Measurements from ENCODE around the gene MMRN1.

MMRN1 gene

DNA sequence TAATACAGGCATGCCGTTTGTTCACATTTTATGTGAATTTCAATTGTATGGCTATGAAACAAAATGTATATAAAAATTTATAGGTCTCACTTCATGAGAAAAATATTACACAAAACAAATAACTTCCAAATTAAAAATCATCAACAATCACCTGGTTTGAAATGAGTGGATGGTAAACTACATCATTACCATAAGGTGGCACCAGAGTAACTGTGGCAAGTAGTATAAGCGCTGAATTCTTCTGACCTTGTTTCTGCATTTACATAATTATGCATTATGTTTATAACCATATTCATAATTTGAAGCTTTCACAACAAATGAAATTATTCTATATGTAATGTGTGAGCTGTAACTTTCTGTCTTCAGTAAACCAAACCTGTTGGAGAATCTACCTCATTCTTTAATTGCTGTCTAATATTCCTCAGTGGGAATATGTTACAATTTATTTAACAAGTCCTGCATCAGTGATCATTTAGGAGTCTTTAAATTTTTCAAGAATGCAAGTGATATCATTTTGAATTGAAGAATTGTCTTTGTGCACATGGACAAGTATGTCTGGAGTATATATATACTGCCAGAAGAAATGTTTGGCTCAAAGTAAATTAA lies 55.2 kb downstream of the MMRN1 start:
- no peak overlapping the region for H3K4me3 ChIP-seq (ENCODE audit: low read depth in 1 of 2, low read length in 2 of 2)
- no peak overlapping the region for H3K9ac ChIP-seq (ENCODE audit: low read depth in 1 of 2, low read length in 2 of 2)
- H3K27me3 ChIP-seq (ENCODE audit: control insufficient read depth in 1 of 2, insufficient read depth in 2 of 2, low read length in 2 of 2) = no peaks in the 10 kb centered on the region
- no peaks in the 10 kb centered on the region for H3K36me3 ChIP-seq (ENCODE audit: control insufficient read depth in 1 of 2, insufficient read depth in 2 of 2, low read length in 2 of 2)
- no peak overlapping the region for H3K27ac ChIP-seq (ENCODE audit: low read depth, low read length)
- H3K4me1 ChIP-seq (ENCODE audit: control insufficient read depth in 1 of 2, insufficient read depth in 2 of 2, low read length in 2 of 2) = no peaks in the 10 kb centered on the region
- no peaks in the 10 kb centered on the region for H3K9me3 ChIP-seq (ENCODE audit: control insufficient read depth in 1 of 2, low read length in 2 of 2)

DNA sequence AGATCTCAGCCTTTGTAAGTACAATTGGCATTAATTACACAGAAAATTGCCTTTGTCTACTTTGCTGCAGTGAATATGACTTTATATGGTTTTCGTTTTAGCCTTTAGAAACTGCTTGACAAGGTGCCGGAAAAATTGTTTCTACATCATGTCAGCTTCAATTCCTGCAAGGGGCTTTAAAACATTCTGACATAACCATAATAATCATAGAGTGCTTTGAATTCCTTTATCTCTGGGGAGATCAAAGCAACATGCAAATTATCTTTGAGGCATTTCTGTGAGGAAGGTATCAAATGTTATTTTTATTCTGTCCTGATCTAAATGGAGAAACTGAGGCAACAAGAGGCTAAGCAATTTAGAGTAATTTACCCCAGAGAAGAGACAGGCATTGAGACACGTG lies 57.8 kb downstream of the MMRN1 start:
- H3K27me3 ChIP-seq (ENCODE audit: control insufficient read depth in 1 of 2, insufficient read depth in 2 of 2, low read length in 2 of 2) = no peaks in the 10 kb centered on the region
- no peak overlapping the region for H3K4me3 ChIP-seq (ENCODE audit: low read depth in 1 of 2, low read length in 2 of 2)
- H3K4me1 ChIP-seq (ENCODE audit: control insufficient read depth in 1 of 2, insufficient read depth in 2 of 2, low read length in 2 of 2) = no peaks in the 10 kb centered on the region
- H3K27ac ChIP-seq (ENCODE audit: low read depth, low read length) = no peak overlapping the region
- no peaks in the 10 kb centered on the region for H3K36me3 ChIP-seq (ENCODE audit: control insufficient read depth in 1 of 2, insufficient read depth in 2 of 2, low read length in 2 of 2)
- H3K9ac ChIP-seq (ENCODE audit: low read depth in 1 of 2, low read length in 2 of 2) = no peak overlapping the region
- no peaks in the 10 kb centered on the region for H3K9me3 ChIP-seq (ENCODE audit: control insufficient read depth in 1 of 2, low read length in 2 of 2)

DNA sequence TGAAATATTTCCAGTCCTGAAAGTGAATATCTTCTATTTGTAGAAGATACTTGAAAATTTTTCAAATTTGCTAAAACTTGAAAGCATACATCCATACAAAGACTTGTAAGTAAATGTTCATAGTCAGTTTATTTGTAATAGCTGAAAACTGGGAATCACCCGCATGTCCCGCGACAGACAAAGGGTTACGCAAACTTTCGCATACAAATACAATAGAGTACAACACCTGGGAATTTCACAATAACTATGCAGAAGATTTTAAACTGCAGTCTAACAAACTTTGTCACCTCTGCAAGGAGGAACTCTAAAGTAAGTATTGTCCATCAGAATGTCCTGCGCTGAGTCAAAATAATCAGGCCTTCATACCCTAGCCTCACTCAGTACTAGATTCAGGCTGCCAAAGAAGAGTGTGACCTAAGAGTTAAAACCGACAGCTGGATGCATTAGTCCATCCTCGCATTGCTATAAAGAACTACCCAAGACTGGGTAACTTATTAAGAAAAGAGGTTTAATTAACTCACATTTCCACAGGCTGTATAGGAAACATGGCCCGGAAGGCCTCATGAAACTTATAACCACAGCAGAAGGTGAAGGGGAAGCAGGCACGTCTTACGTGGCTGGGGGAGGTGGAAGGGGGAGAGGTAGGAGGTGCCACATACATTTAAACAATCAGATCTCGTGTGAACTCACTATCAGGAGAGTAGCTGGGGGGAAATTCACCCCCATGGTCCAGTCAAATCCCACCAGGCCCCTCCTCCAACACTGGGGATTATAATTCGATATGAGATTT lies 60.4 kb downstream of the MMRN1 start:
- H3K4me1 ChIP-seq (ENCODE audit: control insufficient read depth in 1 of 2, insufficient read depth in 2 of 2, low read length in 2 of 2) = no peaks in the 10 kb centered on the region
- H3K27ac ChIP-seq (ENCODE audit: low read depth, low read length) = no peak overlapping the region
- H3K4me3 ChIP-seq (ENCODE audit: low read depth in 1 of 2, low read length in 2 of 2) = no peak overlapping the region
- no peaks in the 10 kb centered on the region for H3K36me3 ChIP-seq (ENCODE audit: control insufficient read depth in 1 of 2, insufficient read depth in 2 of 2, low read length in 2 of 2)
- H3K9me3 ChIP-seq (ENCODE audit: control insufficient read depth in 1 of 2, low read length in 2 of 2) = no peaks in the 10 kb centered on the region
- no peaks in the 10 kb centered on the region for H3K27me3 ChIP-seq (ENCODE audit: control insufficient read depth in 1 of 2, insufficient read depth in 2 of 2, low read length in 2 of 2)
- H3K9ac ChIP-seq (ENCODE audit: low read depth in 1 of 2, low read length in 2 of 2) = no peak overlapping the region

DNA sequence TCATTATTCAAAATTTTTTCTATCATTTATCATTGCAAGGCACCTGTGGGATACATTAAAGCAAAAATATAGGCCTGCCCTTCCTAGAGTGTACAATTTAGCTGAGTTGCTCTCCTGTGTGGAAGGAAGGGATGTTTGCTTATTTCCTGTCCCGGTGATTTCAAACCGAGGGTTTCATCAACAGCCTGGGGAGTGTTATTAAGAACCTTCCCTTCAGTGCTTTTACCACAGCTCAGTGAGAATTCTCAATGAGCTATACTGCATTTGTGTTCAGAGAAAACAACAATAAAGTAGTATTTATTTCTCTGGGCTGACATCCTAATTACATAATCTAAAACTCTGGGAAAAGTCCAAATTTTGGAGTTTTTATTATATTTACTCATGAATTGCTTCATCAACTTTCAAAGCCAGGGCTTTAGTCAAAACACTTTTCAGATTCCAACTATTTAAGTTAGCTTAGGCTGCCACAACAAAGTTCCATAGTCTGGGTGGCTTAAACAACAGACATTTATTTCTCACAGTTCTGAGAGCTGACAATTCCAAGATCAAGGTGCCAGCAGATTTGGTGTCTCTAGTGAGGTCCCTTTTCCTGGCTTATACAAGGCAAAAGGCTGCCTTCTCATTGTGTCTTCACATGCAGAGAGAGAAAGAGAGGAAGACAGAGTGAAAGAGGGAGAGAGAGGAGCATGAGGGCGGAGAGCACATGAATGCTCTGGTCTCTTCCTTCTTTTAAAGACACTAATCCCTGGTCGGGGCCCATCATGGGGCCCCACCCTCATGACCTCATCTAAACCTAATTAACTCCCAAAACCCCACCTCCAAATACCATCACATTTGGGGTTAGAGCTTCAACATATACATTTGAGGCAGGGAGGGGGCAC lies 62.6 kb downstream of the MMRN1 start:
- no peaks in the 10 kb centered on the region for H3K27me3 ChIP-seq (ENCODE audit: control insufficient read depth in 1 of 2, insufficient read depth in 2 of 2, low read length in 2 of 2)
- no peak overlapping the region for H3K4me3 ChIP-seq (ENCODE audit: low read depth in 1 of 2, low read length in 2 of 2)
- no peaks in the 10 kb centered on the region for H3K36me3 ChIP-seq (ENCODE audit: control insufficient read depth in 1 of 2, insufficient read depth in 2 of 2, low read length in 2 of 2)
- H3K27ac ChIP-seq (ENCODE audit: low read depth, low read length) = no peak overlapping the region
- no peaks in the 10 kb centered on the region for H3K9me3 ChIP-seq (ENCODE audit: control insufficient read depth in 1 of 2, low read length in 2 of 2)
- no peaks in the 10 kb centered on the region for H3K4me1 ChIP-seq (ENCODE audit: control insufficient read depth in 1 of 2, insufficient read depth in 2 of 2, low read length in 2 of 2)
- no peak overlapping the region for H3K9ac ChIP-seq (ENCODE audit: low read depth in 1 of 2, low read length in 2 of 2)

DNA sequence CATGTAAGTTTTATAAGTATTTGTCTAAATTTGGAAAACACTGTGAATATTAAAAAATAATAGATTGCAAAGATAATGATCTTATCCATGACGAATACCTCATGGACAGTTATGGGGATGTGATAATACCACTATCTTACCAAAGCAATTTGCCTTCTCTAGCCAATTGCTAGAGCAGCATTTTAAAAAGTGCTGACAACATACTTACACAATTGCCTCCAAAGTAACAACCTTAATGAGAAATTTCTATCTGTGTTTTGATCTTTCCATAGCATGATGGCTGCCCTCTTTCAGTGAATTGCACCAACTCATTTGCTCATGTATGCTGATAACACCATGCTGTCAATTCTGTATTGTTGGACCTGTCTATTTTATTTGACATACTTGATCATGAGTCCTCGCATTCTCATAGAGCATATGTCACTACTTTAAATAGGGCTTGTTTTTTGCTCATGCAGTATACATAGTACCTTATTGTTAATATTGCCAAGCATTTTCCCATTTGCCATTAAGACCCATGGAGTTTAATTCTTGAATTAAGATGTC lies 87.2 kb downstream of the MMRN1 start:
- H3K27me3 ChIP-seq (ENCODE audit: control insufficient read depth in 1 of 2, insufficient read depth in 2 of 2, low read length in 2 of 2) = no peaks in the 10 kb centered on the region
- H3K9me3 ChIP-seq (ENCODE audit: control insufficient read depth in 1 of 2, low read length in 2 of 2) = no peaks in the 10 kb centered on the region
- no peak overlapping the region for H3K9ac ChIP-seq (ENCODE audit: low read depth in 1 of 2, low read length in 2 of 2)
- H3K27ac ChIP-seq (ENCODE audit: low read depth, low read length) = no peak overlapping the region
- no peak overlapping the region for H3K4me3 ChIP-seq (ENCODE audit: low read depth in 1 of 2, low read length in 2 of 2)
- no peaks in the 10 kb centered on the region for H3K4me1 ChIP-seq (ENCODE audit: control insufficient read depth in 1 of 2, insufficient read depth in 2 of 2, low read length in 2 of 2)
- H3K36me3 ChIP-seq (ENCODE audit: control insufficient read depth in 1 of 2, insufficient read depth in 2 of 2, low read length in 2 of 2) = no peaks in the 10 kb centered on the region

DNA sequence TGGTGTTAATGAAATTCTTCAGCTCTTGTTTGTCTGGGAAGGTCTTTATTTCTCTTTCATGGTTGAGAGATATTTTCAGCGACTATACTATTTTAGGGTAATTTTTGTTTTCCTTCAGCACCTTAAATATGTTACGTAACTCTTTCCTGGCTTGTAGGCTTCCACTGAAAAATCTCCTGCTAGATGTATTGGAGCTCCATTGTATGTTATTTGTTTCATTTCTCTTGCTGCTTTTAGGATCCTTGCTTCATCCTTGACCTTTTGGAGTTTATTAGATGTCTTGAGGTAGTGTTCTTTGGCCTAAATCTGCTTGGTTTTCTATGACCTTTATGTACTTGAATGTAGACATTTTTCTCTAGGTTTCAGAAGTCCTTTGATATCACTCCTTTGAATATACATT lies 93.6 kb downstream of the MMRN1 start:
- Histone ChIP-seq H3K27ac (ENCODE audit: low read depth, low read length) (no peak overlapping the region), H3K27me3 (ENCODE audit: control insufficient read depth in 1 of 2, insufficient read depth in 2 of 2, low read length in 2 of 2) (no peaks in the 10 kb centered on the region), H3K36me3 (ENCODE audit: control insufficient read depth in 1 of 2, insufficient read depth in 2 of 2, low read length in 2 of 2) (no peaks in the 10 kb centered on the region)

DNA sequence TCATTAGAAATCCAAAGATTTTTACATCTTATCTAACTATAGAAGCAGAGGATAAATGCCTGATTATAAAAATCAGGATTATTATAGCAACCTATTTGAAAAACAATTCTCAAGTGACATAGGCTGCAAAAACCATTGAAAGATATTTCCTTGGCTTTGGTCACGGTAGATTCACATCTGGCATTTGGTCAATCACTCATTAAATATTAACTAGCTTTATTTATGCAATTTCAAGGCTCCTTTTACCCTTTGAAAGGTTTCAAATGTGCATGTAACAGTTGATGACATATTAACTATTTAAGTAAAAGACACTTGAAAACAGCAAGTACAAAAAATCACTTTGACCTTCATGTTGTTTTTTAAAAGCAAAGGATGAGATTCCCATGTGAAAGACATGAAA lies 98.1 kb downstream of the MMRN1 start:
- Histone ChIP-seq H3K4me3 (ENCODE audit: low read depth in 1 of 2, low read length in 2 of 2) (no peak overlapping the region), H3K9ac (ENCODE audit: low read depth in 1 of 2, low read length in 2 of 2) (no peak overlapping the region), H3K27ac (ENCODE audit: low read depth, low read length) (no peak overlapping the region), H3K36me3 (ENCODE audit: control insufficient read depth in 1 of 2, insufficient read depth in 2 of 2, low read length in 2 of 2) (no peaks in the 10 kb centered on the region), H3K9me3 (ENCODE audit: control insufficient read depth in 1 of 2, low read length in 2 of 2) (no peaks in the 10 kb centered on the region), H3K27me3 (ENCODE audit: control insufficient read depth in 1 of 2, insufficient read depth in 2 of 2, low read length in 2 of 2) (no peaks in the 10 kb centered on the region), H3K4me1 (ENCODE audit: control insufficient read depth in 1 of 2, insufficient read depth in 2 of 2, low read length in 2 of 2) (peaks cover 17 to 42% of the 10 kb centered on the region in 2 donors)

More for the DNA sequence above, 93.6 kb downstream of the MMRN1 start:
- H3K4me3 ChIP-seq (ENCODE audit: low read depth in 1 of 2, low read length in 2 of 2) = no peak overlapping the region
- no peaks in the 10 kb centered on the region for H3K9me3 ChIP-seq (ENCODE audit: control insufficient read depth in 1 of 2, low read length in 2 of 2)
- H3K4me1 ChIP-seq (ENCODE audit: control insufficient read depth in 1 of 2, insufficient read depth in 2 of 2, low read length in 2 of 2) = peaks cover 0 to 7% of the 10 kb centered on the region in 2 donors
- no peak overlapping the region for H3K9ac ChIP-seq (ENCODE audit: low read depth in 1 of 2, low read length in 2 of 2)

DNA sequence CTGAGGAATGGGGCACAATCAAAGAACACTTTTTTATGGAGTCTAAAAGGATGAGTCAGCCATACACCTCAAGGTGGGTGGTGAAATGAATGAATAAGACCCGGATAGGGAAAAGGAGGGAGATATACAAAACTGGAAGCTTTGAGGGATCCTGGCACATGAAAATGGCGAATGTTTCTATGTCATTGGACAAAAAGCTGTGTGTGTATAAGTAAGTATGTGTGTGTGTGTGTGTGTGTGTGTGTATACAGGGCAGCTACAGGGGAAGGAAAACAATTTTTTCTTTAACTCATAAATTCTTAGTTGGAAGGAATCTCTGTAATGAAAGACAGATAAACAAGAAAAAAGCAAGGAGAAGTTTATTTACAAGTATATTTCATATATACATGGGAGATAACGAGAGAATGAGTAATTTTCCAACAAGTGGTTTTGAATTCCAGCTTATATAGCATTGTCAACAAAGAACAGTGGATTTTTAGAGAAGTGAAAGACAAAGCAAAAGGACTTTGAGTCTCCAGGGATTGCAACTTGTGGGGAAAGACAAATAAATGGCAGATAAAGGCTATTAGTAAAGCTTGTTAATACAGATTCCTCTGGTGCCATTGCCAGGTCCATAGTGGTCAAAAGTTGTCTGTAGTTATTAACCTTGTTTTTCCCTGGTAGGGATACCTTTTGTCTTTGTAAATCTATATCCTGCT lies 99.7 kb downstream of the MMRN1 start:
- Histone ChIP-seq H3K9me3 (ENCODE audit: control insufficient read depth in 1 of 2, low read length in 2 of 2) (no peaks in the 10 kb centered on the region), H3K27me3 (ENCODE audit: control insufficient read depth in 1 of 2, insufficient read depth in 2 of 2, low read length in 2 of 2) (no peaks in the 10 kb centered on the region), H3K9ac (ENCODE audit: low read depth in 1 of 2, low read length in 2 of 2) (no peak overlapping the region), H3K4me3 (ENCODE audit: low read depth in 1 of 2, low read length in 2 of 2) (no peak overlapping the region), H3K27ac (ENCODE audit: low read depth, low read length) (no peak overlapping the region), H3K36me3 (ENCODE audit: control insufficient read depth in 1 of 2, insufficient read depth in 2 of 2, low read length in 2 of 2) (no peaks in the 10 kb centered on the region), H3K4me1 (ENCODE audit: control insufficient read depth in 1 of 2, insufficient read depth in 2 of 2, low read length in 2 of 2) (peaks cover 25 to 43% of the 10 kb centered on the region in 2 donors)

DNA sequence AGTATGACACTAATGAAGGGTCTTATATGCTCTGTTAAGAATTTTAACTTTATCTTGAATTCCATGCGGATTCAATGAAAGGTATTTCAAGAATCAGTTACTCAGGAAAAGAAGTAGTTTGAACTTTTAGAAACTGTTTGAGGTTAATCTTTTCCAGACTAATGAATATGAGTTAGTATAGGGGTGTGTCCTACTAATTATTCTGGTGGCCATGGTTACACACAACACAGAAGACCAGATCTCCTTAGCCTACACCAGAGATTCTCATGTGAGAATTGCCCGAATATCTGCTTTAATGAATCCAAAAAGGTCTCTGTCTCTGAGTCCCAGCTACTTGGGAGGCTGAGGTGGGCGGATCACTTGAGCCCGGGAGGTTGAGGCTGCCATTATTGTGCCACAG lies 100.4 kb downstream of the MMRN1 start:
- Histone ChIP-seq H3K9me3 (ENCODE audit: control insufficient read depth in 1 of 2, low read length in 2 of 2) (no peaks in the 10 kb centered on the region), H3K27me3 (ENCODE audit: control insufficient read depth in 1 of 2, insufficient read depth in 2 of 2, low read length in 2 of 2) (no peaks in the 10 kb centered on the region), H3K4me3 (ENCODE audit: low read depth in 1 of 2, low read length in 2 of 2) (no peak overlapping the region), H3K36me3 (ENCODE audit: control insufficient read depth in 1 of 2, insufficient read depth in 2 of 2, low read length in 2 of 2) (no peaks in the 10 kb centered on the region), H3K9ac (ENCODE audit: low read depth in 1 of 2, low read length in 2 of 2) (no peak overlapping the region), H3K4me1 (ENCODE audit: control insufficient read depth in 1 of 2, insufficient read depth in 2 of 2, low read length in 2 of 2) (peaks cover 25 to 43% of the 10 kb centered on the region in 2 donors), H3K27ac (ENCODE audit: low read depth, low read length) (no peak overlapping the region)
